ENCODE measurements around the gene GORASP2. TPM values are rescaled to one million over a fixed set of nuclear protein-coding genes. Genes with fewer than 3 reads are reported as not detected.

Gene GORASP2
- total RNA-seq, 1 experiment from 2014 or later = 102 TPM

- DNase-seq (ENCODE audit: low spot score) (no peak), ATAC-seq (peak; percentile 32)
- H3K36me3 Mint-ChIP-seq = peaks cover 38% of the 10 kb centered on the region
- ChIA-PET POLR2A (no interaction called here), CTCF (interaction anchor here (1.0 kb wide), 1 partner anchor 95 kb away, joined by 5 read pairs; no protein-coding TSS in a partner anchor)
- H3K9me3 Mint-ChIP-seq = no peaks in the 10 kb centered on the region
- H3K27ac Mint-ChIP-seq = no peak overlapping the region
- H3K4me1 Mint-ChIP-seq = no peaks in the 10 kb centered on the region
- no peaks in the 10 kb centered on the region for H3K27me3 Mint-ChIP-seq (ENCODE audit: low read depth)
- no peak overlapping the region for H3K4me3 Mint-ChIP-seq
- TF ChIP-seq ATF2 (CRISPR knock-in tag; IDR thresholded peaks at IDR 0.05; ENCODE audit: borderline replicate concordance, low read depth) (no peak), JAZF1 (CRISPR knock-in tag; IDR thresholded peaks at IDR 0.05) (no peak), IRF1 (CRISPR knock-in tag; IDR thresholded peaks at IDR 0.05) (no peak), TP53 (CRISPR knock-in tag; IDR thresholded peaks at IDR 0.05) (no peak), RORB (CRISPR knock-in tag; IDR thresholded peaks at IDR 0.05) (no peak), NFE2L1 (CRISPR knock-in tag; IDR thresholded peaks at IDR 0.05) (no peak), NR2C2 (CRISPR knock-in tag; IDR thresholded peaks at IDR 0.05) (no peak), TEAD1 (CRISPR knock-in tag; IDR thresholded peaks at IDR 0.05) (no peak), EMX1 (CRISPR knock-in tag; IDR thresholded peaks at IDR 0.05) (no peak), AFF4 (CRISPR knock-in tag; IDR thresholded peaks at IDR 0.05; ENCODE audit: borderline replicate concordance) (no peak), NFYB (CRISPR knock-in tag; conservative IDR thresholded peaks at IDR 0.05; ENCODE audit: low read depth) (no peak), SMAD4 (CRISPR knock-in tag; IDR thresholded peaks at IDR 0.05) (no peak), ZNF423 (CRISPR knock-in tag; IDR thresholded peaks at IDR 0.05) (no peak)
These were observed 62.5 kb downstream of the GORASP2 start for GRCh38 chr2:170991398-170992182.

GRCh38 chr2:170996316-170996715 is 67.3 kb downstream of the GORASP2 start:
- H3K36me3 Mint-ChIP-seq = peaks cover 53% of the 10 kb centered on the region
- no peak overlapping the region for H3K27ac Mint-ChIP-seq
- TF ChIP-seq NR2C2 (CRISPR knock-in tag; IDR thresholded peaks at IDR 0.05) = no peak
- no peak for DNase-seq (ENCODE audit: low spot score)
- POLR2A ChIA-PET = no interaction called here
- H3K9me3 Mint-ChIP-seq = no peaks in the 10 kb centered on the region
- CTCF ChIA-PET = no interaction called here
- H3K4me3 Mint-ChIP-seq = no peak overlapping the region
- ATAC-seq = no peak
- H3K4me1 Mint-ChIP-seq = no peaks in the 10 kb centered on the region
- H3K27me3 Mint-ChIP-seq (ENCODE audit: low read depth) = no peaks in the 10 kb centered on the region

GRCh38 chr2:170997893-170998597 is 69.0 kb downstream of the GORASP2 start:
- H3K4me3 Mint-ChIP-seq = no peak overlapping the region
- H3K27me3 Mint-ChIP-seq (ENCODE audit: low read depth) = no peaks in the 10 kb centered on the region
- DNase-seq (ENCODE audit: low spot score) = no peak
- TF ChIP-seq PRDM15 (CRISPR knock-in tag; IDR thresholded peaks at IDR 0.05) (no peak), ZBTB43 (CRISPR knock-in tag; IDR thresholded peaks at IDR 0.05) (no peak), ZMAT4 (CRISPR knock-in tag; IDR thresholded peaks at IDR 0.05) (no peak), ZBTB21 (CRISPR knock-in tag; IDR thresholded peaks at IDR 0.05; ENCODE audit: borderline replicate concordance) (no peak), ETV6 (CRISPR knock-in tag; IDR thresholded peaks at IDR 0.05) (no peak), ATF2 (CRISPR knock-in tag; IDR thresholded peaks at IDR 0.05; ENCODE audit: borderline replicate concordance, low read depth) (no peak)
- ChIA-PET CTCF (no interaction called here), POLR2A (no interaction called here)
- H3K4me1 Mint-ChIP-seq = no peaks in the 10 kb centered on the region
- H3K27ac Mint-ChIP-seq = peak overlapping the region; percentile 19
- peaks cover 56% of the 10 kb centered on the region for H3K36me3 Mint-ChIP-seq
- no peak for ATAC-seq
- H3K9me3 Mint-ChIP-seq = no peaks in the 10 kb centered on the region

All from WTC11 (cell line).